CD4-positive, alpha-beta T cell treated with Interleukin-6 at 100 ng/mL for 8 hours (primary cell): Measurements from ENCODE around the gene ASXL1.

Experiments
- DNase-seq: peaks from one replicate; pipeline ENCODE4 v3.0.0-alpha.2; 2020; ENCODE audit warnings: mixed read lengths, low spot score

The ASXL1 gene

GRCh38 chr20:32407131-32407750, 49.1 kb downstream of the ASXL1 start:
- DNase-seq = peak; percentile 66

GRCh38 chr20:32411955-32412706, 54.0 kb downstream of the ASXL1 start:
- DNase-seq = no peak

GRCh38 chr20:32415494-32415893, 57.4 kb downstream of the ASXL1 start:
- DNase-seq = no peak

GRCh38 chr20:32416206-32416605, 58.1 kb downstream of the ASXL1 start:
- DNase-seq = no peak

- no peak for DNase-seq
These were observed 60.2 kb downstream of the ASXL1 start for GRCh38 chr20:32418376-32418775.

GRCh38 chr20:32421290-32421689, 63.2 kb downstream of the ASXL1 start:
- no peak for DNase-seq

- no peak for DNase-seq
These were observed 69.9 kb downstream of the ASXL1 start for GRCh38 chr20:32427996-32428395.

- DNase-seq = no peak
These were observed 71.2 kb downstream of the ASXL1 start for GRCh38 chr20:32429343-32429742.

- no peak for DNase-seq
These were observed 71.7 kb downstream of the ASXL1 start for GRCh38 chr20:32429745-32430360.

- DNase-seq = no peak
These were observed 73.3 kb downstream of the ASXL1 start for GRCh38 chr20:32431457-32431856.

- no peak for DNase-seq
These were observed 74.1 kb downstream of the ASXL1 start for GRCh38 chr20:32432277-32432676.

- DNase-seq = no peak
These were observed 75.3 kb downstream of the ASXL1 start for GRCh38 chr20:32433311-32434021.

GRCh38 chr20:32434434-32434833, 76.3 kb downstream of the ASXL1 start:
- DNase-seq = no peak

- DNase-seq = no peak
These were observed 77.4 kb downstream of the ASXL1 start for GRCh38 chr20:32435449-32436107.

GRCh38 chr20:32436142-32436861, 78.2 kb downstream of the ASXL1 start:
- no peak for DNase-seq

GRCh38 chr20:32436968-32437367, 78.8 kb downstream of the ASXL1 start:
- no peak for DNase-seq

- DNase-seq = no peak
These were observed 79.4 kb downstream of the ASXL1 start for GRCh38 chr20:32437391-32438074.

GRCh38 chr20:32438331-32438858, 80.3 kb downstream of the ASXL1 start:
- no peak for DNase-seq

GRCh38 chr20:32439132-32439829, 81.2 kb downstream of the ASXL1 start:
- no peak for DNase-seq
